KOPT-K1 (cell line): ENCODE data around the gene ADGRD2.

Experiments
- H3K27ac ChIP-seq: fragments of 200-600 bp; sonication (generic); 2 replicates; pipeline ENCODE4 v1.5.1; 2016; ENCODE audit warnings: antibody characterized with exemption, mild to moderate bottlenecking, low read depth, low read length; ENCODE audit not compliant: poor library complexity, severe bottlenecking
- H3K36me3 ChIP-seq: fragments of 200-600 bp; sonication (generic); 2 replicates; pipeline ENCODE4 v1.5.1; 2017; ENCODE audit warnings: antibody characterized with exemption, mild to moderate bottlenecking, low read length, moderate library complexity; ENCODE audit not compliant: insufficient read depth
- H3K9me3 ChIP-seq: fragments of 200-600 bp; sonication (generic); 2 replicates; pipeline ENCODE4 v1.5.1; 2017; ENCODE audit warnings: antibody characterized with exemption, low read length, mild to moderate bottlenecking; ENCODE audit not compliant: insufficient read depth, poor library complexity, severe bottlenecking

The ADGRD2 gene

DNA sequence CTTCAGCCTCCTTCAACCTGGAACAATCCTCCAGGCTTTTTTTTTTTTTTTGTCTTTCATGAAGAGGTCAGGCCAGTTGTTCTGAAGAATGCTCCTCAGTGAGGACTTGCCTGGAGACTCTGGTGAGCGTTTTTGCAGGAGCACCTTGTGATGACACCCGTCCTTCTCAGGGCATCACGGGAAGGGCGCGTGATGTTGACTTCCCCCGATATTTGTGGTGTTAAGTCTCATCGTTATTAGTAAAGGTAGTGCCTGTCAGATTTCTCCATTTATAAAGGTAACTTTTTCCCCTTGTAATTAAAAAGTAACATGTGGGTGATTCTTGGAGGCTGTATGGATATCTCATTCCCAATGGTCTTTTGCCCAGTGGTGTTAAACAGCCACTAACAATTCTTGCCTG lies 23.9 kb upstream of the ADGRD2 start:
- Histone ChIP-seq H3K9me3 (no peaks in the 10 kb centered on the region), H3K36me3 (no peaks in the 10 kb centered on the region), H3K27ac (no peak overlapping the region)

DNA sequence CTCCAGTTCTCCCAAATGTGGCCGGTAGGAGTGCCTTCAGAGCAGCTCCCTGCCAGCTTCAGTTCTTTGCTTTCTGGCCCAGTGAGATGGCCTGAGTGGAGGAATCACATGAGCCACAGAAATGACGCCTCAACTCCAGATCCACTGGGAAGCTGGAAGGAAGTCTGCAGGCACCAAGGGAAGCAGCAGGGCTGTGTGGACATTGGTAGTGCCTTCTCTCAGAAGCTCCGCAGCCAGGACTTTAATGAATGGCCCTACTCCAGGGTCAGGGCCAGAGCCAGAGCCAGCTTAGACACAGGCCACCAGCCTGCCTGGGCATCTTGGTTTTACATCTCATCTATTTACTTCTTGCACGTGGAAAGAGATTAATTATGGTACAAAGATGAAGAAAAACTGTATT lies 23.0 kb upstream of the ADGRD2 start:
- H3K27ac ChIP-seq: no peak overlapping the region
- H3K9me3 ChIP-seq: no peaks in the 10 kb centered on the region
- no peaks in the 10 kb centered on the region for H3K36me3 ChIP-seq

DNA sequence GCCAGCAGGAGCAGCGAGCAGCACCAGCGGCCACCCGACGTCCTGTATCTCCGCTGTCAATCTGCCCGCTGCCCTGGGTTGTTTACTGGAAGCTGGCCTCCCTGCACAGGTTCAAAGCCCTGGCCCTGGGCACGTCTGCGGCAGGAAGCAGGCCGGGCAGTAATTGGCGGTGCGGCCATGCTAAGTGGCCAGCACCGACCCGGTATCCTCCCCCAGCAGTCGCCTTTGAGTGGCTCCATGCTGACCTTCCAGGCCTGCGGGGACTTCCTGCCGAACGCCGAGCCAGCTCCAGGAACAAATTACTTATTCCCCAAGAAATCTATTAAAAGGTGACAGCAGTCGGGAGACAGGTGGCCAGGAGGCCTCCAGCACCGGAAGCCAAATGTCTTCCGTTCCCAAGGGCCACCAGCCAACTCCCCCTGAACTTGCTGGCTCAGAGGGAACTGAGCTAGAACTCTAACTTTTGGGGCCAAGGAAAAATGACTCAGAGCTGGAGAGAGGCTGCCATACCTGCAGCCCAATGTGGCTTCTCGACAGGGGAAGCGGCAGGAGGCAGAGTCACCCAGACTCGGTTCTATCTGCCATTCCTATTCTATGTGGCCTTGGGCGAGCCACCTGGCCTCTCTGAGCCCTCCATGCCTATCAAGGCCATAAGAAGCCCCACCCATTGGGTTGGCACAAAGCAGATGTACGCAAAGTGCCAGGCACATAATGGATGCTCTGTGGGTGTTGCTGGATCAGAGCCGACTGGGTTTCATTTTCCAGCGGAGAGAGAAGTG lies 21.3 kb upstream of the ADGRD2 start:
- H3K36me3 ChIP-seq: no peaks in the 10 kb centered on the region
- no peaks in the 10 kb centered on the region for H3K9me3 ChIP-seq
- H3K27ac ChIP-seq: no peak overlapping the region

DNA sequence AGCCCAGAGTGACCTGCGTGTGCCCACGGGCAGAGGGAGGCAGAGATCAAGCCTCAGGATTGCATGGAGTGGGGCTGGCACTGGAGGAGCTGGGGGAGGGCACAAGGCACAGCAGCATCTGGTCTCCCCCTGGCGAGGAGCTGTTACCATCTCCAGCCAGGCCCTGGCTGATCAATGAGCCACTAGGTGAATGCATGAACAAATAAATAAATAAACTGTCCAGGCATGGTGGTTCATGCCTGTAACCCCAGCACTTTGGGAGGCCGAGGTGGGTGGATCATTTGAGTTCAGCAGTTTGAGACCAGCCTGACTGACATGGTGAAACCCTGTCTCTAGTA lies 20.8 kb upstream of the ADGRD2 start:
- Histone ChIP-seq H3K27ac (no peak overlapping the region), H3K9me3 (no peaks in the 10 kb centered on the region), H3K36me3 (no peaks in the 10 kb centered on the region)

DNA sequence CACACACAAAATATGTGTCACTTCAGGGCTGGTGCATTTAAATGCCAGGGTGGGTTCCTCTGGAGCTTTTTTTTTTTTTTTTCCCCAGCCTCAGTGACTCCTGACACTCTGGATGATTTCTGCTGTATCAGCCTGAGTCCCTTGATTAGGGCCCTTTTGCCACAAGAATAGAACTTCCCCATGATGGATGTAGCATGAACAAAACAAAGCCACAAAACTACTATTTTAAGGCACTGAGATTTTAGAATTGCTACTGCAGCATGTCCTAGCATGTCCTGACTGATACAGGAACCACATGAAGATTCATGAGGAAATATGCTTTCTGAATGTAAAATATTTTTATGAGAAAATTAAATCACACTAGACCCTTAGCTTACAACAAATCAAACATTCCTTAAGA lies 13.9 kb upstream of the ADGRD2 start:
- Histone ChIP-seq H3K36me3 (no peaks in the 10 kb centered on the region), H3K27ac (no peak overlapping the region), H3K9me3 (no peaks in the 10 kb centered on the region)

DNA sequence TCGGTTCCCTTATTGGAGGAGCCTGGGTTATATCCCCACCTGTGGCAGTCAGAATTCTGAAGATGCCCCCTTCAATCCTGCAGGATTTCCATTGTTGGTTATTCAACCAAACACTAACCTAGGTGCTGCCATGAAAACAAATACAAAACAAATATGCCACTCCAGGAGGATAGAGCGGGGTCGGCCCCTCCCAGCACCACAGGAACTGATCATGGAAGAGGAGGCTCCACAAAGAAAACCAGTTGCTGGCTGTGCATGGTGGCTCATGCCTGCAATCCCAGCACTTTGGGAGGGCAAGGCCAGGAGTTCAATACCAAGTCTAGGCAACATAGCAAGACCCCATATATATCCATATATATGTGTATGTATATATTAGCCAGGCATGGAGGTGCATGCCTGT lies 13.2 kb upstream of the ADGRD2 start:
- Histone ChIP-seq H3K9me3 (no peaks in the 10 kb centered on the region), H3K27ac (no peak overlapping the region), H3K36me3 (no peaks in the 10 kb centered on the region)

DNA sequence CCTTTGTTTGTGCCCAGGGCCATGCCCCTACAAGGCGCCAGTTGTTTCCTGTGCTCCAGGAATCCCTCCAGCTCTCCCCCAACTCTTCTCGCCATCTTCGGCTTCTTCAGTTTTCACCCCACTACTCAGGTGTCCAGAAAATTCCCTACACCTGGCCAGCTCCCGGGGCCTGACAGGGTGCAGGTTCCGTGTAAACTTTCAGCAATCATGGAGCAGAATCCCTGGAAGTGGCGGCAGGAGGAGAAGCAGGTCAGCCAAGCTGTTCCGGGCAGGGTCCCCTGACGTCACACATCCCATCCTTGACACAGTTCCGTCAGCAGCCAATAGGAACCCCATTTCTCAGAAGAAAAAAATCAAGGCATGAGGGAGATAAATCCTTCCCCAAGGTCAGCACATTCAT lies 12.2 kb upstream of the ADGRD2 start:
- Histone ChIP-seq H3K27ac (no peak overlapping the region), H3K9me3 (no peaks in the 10 kb centered on the region)

DNA sequence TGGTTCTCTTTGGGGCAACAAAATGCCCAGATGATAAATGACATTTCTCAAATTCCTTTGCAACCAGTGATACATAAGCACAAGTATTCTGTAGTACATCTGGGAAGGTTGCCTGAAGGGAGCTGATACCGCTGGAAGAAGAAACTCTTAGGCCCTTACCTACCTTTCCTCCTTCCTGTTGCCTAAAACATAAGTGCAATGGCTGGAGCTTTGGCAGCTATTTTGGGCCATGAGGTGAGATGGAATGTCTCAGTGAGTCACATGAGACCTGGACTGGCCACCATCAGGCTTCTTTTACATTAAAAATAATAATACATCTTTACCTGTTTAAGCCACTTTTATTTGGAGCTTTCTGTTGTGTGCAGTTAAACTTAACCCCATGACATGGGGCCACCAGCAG lies 11.2 kb upstream of the ADGRD2 start:
- H3K27ac ChIP-seq: no peak overlapping the region
- no peaks in the 10 kb centered on the region for H3K9me3 ChIP-seq
- no peaks in the 10 kb centered on the region for H3K36me3 ChIP-seq

More for the DNA sequence above, 12.2 kb upstream of the ADGRD2 start:
- no peaks in the 10 kb centered on the region for H3K36me3 ChIP-seq

DNA sequence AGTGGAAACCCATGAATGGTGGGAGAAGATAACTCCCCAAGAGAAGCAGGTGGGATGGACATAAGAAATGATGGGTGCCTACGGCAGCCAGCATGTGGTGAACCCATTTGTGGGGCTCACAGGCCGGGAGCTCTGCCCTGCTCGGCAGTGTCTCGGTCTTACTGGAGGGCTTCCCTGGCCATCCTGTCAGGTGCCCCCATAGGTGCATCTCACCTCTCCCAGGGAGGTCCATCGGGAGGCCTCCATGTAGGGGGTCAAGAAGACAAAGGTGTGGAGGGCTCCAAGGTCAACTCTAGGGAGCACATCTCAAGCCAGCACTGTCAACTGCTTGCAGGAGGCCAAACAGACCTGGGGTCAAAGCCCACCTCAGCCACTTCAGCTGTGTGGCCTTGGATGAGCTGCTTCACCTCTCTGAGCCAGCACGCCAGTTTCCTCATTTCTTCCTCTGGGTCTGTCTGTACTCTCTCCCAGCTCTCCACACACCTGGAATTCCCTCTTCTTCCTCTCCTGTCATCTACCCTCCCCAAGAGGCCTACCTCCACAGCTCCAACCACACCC lies 10.5 kb upstream of the ADGRD2 start:
- H3K9me3 ChIP-seq: no peaks in the 10 kb centered on the region
- no peak overlapping the region for H3K27ac ChIP-seq
- no peaks in the 10 kb centered on the region for H3K36me3 ChIP-seq

DNA sequence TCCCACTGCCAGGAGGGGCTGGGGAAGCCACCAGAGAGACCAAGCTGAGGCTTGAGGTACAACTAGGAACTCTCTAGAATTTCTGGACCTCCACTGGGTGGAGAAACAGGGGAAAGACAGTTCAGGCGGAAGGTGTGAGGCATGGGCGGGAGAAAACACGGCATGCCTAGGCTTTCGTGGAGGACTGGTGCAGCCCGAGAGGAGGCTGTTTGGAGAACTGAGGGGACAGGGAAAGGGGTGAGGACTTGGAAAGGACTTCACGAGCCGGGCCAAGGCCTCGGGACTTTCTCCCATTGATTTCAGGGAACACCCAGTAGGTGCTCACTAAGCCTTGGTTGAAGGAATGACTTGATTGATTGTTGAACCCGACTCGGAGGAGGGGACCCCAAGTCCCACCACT lies 9.5 kb upstream of the ADGRD2 start:
- H3K9me3 ChIP-seq: no peaks in the 10 kb centered on the region
- H3K36me3 ChIP-seq: no peaks in the 10 kb centered on the region
- no peak overlapping the region for H3K27ac ChIP-seq

DNA sequence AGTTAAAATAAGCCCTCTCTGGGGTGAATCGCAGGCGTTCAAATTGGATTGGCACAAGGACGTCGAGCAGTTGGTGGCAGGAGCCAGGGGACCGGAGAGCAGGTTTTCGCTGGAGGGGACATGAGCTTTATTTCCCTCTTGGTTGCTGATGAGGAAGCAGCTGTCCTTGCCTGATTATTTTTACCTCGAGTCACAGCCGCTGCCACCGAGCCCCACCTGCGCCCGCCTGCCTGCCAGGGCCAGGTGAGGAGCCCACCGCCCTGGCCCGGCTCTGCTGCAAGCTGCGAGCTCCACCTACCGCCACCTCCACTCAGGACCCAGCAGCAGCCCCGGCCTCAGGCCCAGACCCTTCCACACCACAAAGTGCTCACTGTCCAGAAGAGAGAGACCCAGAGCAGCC lies 9.0 kb upstream of the ADGRD2 start:
- Histone ChIP-seq H3K27ac (no peak overlapping the region), H3K36me3 (no peaks in the 10 kb centered on the region), H3K9me3 (no peaks in the 10 kb centered on the region)

DNA sequence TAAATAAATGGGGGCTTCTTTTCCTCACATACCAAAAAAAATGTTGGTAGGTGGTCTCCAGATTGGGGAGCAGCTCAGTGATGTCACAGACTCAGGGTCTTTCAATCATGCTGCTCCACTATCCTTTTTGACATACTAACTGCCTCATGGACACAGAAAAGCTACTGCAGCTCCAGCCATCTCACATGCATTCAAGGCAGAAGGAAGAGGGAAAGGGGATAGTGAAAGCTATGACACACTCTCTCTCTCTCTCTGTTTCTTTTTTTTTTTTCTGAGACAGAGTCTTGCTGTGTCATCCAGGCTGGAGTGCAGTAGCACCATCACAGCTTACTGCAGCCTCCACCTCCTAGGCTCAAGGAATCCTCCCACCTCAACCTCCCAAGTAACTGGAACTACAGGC lies 7.9 kb upstream of the ADGRD2 start:
- no peaks in the 10 kb centered on the region for H3K36me3 ChIP-seq
- H3K9me3 ChIP-seq: no peaks in the 10 kb centered on the region
- H3K27ac ChIP-seq: no peak overlapping the region

DNA sequence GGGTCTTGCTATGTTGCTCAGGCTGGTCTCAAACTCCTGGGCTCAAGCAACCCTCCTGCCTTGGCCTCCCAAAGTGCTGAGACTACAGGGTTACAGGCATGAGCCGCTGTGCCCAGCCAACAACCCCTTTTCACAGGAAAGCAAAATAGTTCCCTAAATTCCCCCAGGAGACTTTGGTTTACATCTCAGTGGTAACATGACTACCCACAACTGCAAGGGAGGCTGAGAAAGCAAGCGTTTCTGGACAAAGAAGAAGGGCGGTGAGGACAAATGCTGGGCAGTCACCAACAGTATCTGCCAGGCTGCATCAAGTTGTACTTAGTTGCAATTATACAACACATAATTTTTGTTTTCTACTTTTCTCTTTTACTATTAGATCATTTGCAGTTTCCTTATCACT lies 7.4 kb upstream of the ADGRD2 start:
- H3K9me3 ChIP-seq: no peaks in the 10 kb centered on the region
- H3K27ac ChIP-seq: no peak overlapping the region
- H3K36me3 ChIP-seq: no peaks in the 10 kb centered on the region

DNA sequence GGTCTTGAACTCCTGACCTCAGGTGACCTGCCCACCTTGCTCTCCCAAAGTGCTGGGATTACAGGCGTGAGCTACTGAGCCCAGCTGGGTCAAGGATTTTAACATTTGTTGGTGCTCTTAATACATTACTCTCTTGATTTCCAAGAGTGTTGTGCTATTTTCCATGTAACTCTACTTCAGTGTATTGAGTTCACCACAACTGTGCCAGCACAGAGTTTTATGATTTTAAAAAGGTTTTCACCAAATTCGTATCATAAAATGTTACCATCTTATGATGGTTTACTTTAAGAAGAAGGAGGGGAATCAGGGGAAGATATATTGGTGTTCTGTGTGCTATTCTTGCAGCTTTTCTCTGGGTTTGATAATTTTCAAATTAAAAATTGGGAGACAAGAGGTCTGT lies 6.6 kb upstream of the ADGRD2 start:
- H3K36me3 ChIP-seq: no peaks in the 10 kb centered on the region
- H3K9me3 ChIP-seq: no peaks in the 10 kb centered on the region
- no peak overlapping the region for H3K27ac ChIP-seq

DNA sequence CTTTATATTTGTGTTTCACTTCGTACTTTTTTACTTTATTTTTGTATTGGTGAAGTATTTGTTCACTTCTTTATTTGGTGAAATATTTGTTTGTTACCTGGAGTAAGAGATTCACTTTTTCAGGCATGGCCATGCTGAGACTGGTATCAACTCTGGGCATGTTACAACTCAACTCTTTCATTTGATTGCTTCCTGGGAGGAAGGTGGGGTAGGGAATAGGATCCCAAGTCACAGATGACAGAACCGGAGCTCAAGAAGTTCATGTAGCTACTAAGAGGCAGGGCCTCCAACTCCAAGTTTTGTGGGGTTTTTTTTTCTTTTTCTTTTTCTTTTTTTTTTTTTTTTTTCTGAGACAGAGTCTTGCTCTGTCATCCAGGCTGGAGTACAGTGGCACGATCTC lies 6.1 kb upstream of the ADGRD2 start:
- H3K36me3 ChIP-seq: no peaks in the 10 kb centered on the region
- no peaks in the 10 kb centered on the region for H3K9me3 ChIP-seq
- H3K27ac ChIP-seq: no peak overlapping the region

DNA sequence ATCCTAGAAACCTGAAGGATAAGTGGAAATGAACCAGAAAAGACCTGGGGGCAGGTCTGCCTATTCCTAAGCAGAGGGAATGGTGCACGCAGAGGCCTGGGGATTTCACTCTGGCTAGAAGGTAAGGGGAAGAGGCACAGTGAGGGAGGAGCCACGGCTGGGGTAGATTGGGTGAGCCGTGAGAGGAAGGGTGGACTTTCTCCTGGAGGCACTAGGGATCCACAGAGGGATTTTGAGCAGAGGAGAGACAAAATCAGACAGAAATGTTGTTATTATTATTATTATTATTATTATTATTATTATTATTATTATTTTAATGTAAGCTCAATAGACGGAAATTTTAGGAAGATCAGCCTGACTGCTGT lies 3.0 kb upstream of the ADGRD2 start:
- no peaks in the 10 kb centered on the region for H3K9me3 ChIP-seq
- H3K27ac ChIP-seq: no peak overlapping the region
- no peaks in the 10 kb centered on the region for H3K36me3 ChIP-seq
